Fibroblast of skin of left biceps (primary cell): ENCODE measurements around the gene MAPKAP1.

Source experiments
- DNase-seq, 2 experiments: peaks; one replicate each; pipeline ENCODE4 v3.0.0-alpha.2; 2013; ENCODE audit warnings: low read depth in 2 of 2

Gene MAPKAP1

DNA sequence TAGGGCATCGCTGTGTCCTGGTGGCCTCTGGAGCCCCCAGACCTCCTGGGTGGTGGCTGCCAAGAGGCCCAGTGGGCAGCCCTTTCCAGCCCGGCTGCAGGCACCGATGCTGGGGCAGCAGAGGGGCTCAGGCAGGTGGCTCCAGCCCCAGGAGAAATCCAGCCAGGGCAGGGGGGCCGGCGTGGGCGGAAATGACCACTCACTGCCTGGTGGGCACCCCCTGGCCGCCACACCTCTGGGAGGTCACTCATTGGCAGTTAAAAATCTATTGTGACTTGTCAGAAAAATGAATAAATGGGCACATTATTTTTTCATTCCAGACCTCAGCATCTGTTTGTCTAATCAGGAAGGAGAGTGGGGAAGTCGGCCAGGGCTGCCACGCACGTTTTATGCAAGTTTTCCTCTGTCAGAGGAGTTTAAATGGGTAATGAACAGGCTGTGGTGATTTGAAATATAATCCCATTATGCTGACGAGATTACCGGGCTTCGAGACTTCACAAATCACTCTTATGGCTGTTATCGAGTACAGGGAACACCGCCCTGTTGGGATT, 273.5 kb downstream of the MAPKAP1 start:
- no peak for DNase-seq

DNA sequence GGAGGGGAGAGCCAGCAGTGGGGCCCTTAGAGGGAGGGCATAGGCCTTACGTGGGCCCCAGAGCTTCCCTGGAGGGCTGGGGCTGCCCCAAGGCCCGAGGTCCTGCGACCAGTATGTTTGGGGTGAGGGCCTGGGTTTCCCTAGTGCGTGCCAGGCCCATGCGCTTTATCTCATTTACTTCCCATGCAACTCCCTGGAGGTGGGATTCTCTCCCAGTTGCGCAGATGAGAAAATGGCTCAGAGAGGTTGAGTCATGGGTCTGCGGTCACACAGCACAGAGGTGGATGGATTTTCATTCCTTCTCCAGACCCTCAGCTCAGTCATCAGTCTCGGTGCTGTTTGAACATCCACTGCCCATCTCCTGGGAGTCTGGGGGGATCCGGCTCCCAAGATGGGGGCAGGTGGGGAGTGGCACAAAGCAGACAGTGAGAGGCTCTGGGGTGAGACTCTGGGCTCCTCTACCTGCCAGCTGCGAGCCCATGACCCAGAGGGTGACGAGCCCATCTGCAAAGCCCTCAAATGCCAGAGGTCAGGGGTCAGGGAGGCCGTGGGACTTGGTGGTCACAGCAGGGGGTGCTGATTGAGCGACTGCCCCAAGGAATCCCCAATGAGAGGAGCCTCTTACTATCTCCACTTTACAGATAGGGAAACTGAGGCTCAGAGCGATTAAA, 274.2 kb downstream of the MAPKAP1 start:
- no peak for DNase-seq

DNA sequence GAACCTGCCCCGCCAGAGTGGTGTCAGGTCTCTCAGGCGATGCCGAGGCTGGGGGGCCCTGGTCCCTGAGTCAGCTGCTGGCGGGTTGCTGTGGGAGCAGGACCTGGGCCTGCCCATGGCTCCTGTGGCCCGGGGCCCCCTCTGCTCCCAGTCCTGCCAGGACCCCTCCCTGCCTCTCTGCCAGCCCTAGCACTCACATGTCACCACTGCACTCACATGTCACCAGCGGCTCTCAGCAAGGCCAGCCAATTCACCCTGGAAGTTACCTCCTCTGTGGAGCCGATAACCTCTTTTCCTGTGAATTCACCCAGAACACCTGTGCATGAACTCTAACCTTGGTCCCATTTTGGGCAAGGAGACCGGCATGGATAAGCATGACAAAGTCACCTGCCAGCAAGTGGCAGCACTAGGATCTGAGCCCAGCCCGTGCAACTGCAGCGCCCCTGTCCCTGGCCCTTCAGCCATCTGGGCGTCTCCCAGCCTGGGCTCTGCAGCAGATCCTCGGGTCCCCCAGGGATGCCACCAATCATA, 275.2 kb downstream of the MAPKAP1 start:
- DNase-seq: no peak

DNA sequence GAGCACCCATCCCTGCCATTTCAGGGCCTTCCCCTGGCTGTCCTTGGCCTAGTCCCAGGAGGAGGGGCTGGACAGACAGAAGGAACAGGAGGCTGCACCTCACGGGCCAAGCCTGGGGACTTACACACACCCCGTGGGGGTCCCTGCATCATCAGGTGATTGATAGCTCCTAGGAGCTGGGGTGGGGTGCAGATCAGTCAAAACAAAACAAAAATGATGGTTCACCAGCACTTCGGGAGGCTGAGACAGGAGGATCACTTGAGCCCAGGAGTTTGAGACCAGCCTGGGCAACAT, 276.0 kb downstream of the MAPKAP1 start:
- DNase-seq: no peak

DNA sequence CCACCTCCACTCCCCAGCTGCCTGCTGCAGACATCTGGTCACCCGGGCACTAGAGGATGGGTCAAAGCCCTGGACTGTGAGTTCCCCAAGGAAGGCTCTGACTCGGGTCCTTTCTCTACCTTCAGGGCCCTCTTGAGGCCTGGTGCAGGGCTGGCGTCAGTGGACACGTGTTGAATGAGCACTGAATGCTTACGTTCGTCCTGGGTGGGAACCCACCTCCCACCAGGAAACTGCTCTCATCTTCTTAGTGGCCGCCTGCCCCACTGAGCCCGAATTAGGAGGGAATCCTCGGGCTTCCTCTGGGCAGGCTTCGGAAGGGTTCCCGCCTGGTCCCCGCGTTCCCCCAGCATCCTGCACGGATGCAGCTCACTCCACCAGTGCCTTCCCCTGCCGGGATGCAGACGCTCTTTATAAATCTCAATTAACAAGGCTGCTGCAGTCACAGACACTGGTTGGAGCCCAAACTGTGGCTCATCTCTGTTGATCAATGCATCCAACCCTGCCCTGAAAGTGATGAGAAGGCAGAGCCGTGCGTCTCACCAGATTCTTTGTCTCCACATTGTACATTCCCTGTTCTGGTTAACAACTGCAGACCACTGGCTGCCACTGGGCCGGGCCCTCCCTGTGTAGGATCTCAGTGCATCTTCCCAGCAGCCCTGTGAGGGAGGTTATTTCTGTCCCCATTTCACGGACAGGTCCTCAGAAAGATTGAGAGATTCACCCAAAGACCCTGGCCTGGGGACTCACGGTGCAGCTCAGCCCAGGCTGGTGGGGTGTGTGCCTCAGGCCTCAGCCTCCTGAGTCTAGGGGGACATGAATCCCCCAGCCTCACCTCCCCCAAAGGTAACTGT, 276.6 kb downstream of the MAPKAP1 start:
- DNase-seq: no peak

DNA sequence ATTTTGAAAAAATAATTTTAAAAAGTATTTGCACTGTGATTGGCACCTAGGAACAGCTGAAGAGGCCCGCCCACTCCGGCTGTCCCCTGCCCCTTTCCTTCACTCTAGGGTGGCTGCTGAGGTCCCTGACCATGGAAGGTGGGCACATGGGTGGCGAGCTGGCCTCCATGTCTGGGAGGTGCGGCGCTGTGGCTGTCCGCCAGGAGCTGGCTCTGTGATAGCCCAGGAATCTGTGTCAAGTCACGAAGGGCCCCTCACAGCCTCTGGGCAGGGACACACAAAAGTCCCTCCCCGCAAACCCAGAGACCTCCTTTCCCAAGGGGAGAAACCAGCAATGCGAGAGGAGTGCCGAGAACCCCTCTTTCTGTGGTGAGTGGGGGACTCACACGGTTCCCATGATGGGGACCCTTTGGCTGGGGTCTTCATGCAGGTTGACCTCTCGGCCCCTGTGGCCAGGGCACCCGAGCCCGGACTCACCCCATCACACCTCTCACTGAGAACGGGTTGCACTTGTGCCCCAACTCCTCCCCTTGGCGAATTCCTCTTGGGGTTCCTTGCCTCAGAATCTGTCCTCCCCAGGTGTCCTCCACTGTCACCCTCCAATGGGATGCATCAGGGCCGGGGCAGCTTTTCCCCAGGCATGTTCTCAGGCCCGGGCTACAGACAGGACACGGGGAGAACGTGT, 277.4 kb downstream of the MAPKAP1 start:
- DNase-seq: no peak

DNA sequence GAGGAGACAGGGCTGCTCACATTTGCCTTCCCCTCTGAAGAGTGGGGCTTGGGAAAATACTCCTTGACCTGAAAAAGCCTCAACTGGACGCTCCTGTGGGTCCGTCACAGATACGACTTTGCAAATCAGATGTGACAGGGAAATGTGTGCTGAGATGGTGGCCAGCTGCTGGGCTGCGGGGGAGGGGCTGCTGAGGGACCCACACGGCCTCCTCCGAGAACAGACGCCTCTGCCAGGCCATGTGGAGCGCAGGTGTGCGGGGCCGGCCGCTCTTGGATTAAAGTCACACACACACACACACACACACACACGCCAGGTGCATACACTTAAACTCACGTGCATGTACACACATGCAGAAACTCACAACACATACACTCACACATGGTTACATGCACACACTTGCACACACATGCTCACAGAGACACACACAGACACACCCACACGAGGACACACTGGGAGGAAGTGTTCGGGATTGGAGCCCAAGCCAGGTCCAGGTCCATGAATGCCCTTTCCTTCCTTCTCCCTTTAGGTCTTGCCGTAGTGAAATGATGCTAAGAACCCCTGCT, 278.0 kb downstream of the MAPKAP1 start:
- DNase-seq: no peak

DNA sequence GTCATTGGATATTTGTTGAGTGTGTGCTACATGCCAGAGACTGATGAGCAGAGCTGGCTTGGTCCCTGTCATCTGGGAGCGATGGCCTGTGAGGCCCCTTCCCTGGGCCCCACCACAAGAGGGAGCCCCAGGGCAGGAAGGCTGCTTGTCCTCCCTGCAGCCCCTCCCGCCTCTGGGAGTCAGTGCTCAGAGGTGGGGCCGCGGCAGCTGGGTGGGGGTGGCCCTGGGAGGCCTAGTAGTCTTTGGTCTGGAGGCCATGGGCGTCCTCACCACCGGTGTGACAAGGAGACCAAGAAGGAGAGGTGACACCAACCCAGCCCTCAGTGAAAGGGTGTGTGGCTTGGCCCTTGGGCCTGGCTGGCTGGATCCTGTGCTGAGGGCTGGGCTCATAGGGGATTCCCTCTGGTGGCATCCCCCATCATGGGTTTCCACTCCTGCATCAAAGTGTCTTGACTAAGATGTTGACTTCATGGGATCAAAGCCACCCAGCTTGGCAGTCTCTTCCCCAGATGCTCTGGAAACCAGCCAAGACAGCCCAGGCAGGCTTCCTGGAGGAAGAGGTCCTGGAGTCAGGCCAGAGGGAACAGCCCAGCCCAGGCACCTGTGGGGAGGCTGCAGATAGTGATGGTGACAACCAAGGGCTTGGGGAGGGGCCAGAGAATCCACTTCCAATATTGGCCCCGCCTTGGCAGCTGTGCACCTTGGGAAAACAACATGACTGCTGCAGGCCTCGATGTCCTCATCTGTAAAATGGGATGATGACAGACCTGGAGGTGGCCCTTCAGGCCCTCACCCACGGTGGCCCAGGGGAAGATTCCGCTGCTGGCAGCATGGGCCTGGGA, 278.7 kb downstream of the MAPKAP1 start:
- DNase-seq: no peak

DNA sequence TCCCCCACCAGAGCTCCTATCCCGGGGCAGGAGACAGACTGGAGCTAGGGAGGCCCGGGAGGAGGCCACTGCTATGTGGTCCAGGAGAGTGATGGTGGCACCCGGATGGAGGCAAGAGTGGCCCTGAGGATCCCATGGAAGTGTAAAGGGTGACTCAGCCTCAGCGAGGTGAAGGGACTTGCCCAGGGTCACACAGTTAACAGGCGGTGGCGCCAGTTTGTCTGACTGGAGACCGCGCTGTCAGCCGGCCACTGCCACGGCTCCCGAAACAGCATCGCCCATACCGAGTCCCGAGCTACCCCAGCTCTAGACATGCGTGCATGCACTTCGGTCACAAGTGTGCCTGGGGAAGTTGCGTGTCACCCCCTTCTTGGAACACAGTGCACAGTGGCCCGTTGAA, 279.5 kb downstream of the MAPKAP1 start:
- no peak for DNase-seq

DNA sequence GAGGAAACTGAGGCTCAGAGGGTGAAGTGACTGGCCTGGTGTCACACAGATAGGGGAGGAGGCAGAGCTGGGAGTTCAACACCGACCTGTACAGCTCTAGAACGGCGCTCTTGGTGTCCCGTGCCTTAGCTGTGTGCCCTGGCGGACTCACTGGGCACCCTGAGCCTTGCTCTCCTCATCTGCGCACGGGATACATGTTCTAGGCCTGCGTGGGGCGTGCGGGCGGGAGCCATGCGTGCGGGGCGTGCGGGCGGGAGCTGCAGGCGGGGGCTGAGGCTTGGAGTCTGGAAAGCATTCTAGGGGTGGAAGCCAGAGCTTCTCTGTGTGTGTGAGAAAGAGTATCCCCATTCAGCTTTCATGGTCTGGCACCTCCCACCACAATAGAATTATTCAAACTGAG, 280.1 kb downstream of the MAPKAP1 start:
- no peak for DNase-seq

DNA sequence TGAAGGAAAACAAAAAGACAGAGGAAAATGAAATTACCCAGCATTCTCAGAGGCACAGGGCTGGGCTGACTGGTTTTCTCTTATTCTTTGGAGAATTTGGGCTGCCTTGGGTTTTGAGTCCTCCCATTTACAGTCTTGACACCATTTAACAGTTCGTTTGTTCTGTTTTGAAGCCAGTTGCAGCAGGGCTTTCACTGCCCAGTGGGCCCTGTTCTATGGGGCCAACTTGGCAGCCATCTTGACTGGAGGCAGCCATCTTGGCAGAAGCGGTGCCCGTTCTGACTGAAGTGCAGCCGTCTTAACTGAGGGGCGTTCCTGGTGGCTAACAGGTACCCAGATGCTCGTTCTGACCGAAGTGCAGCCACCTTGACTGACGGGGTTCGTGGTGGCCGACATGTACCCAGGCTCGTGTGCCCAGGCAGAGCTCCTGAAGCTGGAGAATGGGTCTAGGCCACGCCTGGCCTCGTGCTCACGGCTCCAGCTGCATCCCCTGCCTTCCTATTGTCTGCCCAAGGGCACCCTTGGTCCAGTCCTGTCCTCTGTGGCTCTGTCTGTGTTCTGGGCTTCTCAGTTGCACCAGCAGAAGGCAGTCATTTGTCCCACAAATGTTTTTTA, 281.0 kb downstream of the MAPKAP1 start:
- DNase-seq: no peak

DNA sequence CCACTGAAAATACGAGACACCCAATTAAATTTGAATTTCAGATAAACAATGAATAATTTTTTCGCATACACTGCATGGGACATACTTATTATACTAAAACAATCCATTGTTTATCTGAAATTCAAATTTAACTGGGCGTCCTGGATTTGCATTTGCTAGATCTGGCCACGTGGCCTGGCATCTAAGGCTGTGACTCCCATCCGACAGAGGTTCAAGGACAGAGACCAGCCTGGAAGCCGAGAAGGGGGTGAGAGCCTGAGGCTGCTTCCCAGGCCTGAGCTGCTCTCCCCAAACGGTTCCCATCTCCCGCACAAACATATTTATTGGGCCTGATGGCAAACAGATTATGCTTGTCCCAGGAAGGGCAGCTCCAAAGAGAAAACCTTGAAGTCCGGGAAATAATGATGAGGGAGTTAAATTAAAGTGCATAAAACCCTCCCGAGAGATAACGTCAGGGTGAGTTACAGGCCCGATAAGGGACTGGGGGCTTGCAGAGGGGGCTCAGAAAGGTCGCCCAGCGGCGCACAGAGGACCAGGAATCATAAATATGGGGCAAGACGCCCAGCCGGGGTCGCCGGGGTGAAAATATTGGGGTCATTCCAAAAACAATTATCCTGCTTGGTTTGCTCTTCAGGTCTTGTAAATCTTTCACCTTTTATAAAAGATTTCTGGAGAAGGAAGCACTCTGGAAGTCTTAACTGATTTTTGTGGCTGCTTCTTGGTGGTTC, 281.7 kb downstream of the MAPKAP1 start:
- DNase-seq: no peak

DNA sequence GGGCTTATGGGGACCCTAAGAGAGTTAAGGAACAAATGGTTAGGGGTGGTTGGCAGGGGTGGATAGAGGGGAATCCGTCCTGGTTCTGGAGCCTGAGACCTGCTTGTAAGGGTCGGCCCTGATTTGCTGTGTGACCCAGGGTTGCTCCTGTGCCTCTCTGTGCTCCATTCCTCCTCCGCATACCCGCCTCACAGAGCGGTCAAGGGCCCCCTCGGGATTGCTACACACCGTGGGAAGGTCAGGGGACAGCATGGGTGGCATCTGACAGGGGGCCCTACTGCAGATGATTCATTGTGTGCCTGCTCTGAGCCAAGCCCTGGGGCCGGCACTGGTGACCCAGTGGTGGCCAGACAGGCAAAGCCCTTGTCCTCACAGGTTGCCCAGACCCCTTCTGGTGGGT, 283.0 kb downstream of the MAPKAP1 start:
- DNase-seq: no peak

DNA sequence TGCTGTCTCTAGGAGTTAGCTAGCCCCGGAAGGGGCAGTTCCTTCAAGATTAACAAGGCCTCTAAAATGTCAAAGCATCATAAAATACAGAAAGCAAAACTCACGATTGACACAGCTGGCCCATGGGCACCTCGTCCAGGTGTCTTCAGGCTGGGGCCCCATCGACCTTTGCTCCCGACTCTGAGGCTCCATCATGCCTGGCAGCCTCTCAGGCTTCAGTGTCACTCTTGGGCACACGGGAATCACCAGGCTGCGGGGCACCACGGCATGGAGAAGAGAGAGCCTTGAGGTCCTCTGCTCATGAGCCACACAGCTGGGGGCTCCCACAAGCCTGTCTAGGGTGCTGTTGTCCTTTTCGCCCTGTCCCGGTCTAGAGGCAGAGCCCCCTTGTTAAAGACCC, 284.2 kb downstream of the MAPKAP1 start:
- no peak for DNase-seq

DNA sequence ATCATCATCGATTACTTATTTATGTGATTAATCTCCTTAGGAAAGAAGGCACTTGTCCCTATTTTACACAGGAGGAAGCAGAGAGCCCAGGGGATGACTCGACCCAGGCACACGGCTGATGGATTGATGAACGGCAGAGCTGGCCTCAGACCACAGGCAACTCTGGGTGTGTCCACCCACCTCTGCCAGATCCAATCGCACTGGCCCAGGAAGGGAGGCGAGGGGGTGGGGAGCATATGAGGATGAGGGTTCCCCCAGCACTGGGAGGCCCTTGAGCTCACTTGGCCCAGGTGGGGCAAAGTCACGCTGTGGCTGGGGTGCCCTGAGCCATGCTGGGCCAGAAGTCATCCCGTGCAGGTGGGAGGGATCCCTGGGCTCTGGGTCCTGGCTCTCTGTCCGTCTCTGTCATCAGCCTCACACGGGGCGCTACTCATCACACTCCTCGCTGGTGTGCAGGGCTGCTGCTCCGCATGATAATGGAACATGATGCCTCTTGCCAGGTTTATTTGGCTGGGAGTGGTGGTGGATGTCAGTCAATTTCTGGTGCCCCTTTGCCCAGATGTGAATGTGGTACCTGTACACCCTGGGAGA, 285.3 kb downstream of the MAPKAP1 start:
- DNase-seq: no peak

DNA sequence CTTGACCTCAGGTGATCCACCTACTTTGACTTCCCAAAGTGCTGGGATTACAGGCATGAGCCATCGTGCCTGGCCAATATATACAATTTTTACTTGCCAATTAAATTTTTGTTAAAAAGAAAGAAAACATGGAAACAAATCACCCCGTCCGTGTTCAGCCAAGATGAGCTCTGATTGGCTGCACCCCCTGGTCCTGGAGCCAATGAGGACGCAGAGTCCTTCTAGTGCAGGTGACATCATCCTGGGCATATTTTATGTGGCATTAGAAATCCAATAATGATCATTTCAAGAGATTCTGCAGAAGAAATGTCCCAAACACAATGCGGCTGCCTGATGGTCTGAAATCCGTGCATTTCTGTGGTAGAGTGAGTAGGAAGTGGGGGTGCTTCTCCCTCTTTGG, 285.8 kb downstream of the MAPKAP1 start:
- DNase-seq: no peak

DNA sequence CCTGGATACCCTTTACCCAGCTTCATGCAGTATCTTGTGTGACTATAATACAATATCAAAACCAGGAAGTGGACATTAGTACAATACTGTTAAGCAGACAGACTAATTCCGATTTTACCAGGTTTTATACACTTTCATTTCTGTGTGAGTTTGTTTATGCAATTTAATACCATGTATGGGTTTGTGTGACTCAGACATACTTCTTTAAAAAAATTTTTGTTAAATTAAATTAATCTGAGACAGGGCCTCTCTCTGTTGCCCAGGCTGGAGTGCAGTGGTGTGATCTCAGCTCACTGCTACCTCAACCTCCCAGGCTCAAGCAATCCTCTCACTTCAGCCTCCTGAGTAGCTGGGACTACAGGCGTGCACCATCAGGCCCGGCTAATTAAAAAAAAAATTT, 288.6 kb downstream of the MAPKAP1 start:
- DNase-seq: no peak

DNA sequence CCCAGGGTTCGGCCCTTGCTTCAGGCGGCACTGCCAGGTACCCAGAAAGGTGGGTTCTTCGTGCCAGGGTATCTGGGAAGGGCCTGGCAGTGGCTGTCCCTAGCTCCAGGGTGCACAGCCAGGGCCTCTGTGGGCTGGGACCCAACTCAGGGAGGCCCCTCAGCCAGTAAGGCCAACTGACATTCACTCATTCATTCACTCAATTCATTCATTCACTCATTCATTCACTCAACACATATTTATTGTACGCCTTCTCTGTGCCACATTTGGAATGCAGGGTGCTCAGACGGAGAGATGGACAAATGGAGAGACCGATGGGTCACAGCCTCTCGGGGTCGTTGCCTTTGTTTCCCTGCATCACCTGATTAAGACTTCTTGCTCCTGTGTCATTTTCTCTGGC, 290.5 kb downstream of the MAPKAP1 start:
- no peak for DNase-seq

DNA sequence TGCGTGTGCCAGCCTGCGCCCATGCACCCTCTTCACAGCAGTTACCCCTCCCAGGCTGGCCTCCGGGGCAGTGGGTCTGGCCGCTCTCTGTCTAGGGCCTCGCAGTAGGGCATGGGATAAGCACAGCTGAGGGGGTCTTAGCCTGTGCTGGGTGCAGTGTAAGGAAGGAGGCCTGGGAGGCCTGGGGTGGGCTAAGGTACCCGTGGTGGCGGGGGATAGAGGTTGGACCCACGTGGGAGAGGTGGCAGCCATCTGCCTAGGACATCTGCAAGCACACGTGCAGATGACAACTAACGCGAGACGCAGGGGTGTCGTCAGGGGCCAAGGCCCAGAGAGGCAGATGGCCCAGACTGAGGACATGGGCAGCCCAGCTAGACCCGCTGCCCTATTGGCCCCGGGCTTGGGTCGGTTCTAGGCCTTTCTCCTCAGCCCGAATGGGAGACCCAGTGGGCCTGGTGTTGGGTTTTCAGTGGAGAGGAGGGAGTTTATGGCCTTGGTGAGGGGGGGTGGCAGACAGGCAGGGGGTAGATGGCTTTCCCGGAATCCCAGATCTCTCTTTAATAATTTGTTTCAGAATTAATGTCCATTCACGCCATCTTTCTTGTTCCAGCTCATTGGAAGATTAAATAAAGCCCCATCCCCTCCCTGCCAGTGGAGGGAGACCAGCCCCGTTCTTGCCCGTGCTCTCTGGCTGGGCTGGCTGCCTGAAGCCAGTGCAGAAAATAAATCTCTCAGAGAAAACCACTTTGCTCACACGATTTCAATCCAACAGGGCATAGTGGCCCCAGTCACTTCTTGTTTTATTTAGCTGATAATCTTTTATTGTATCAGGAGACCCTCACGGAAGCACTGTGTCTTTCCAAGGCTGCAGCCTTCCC, 291.2 kb downstream of the MAPKAP1 start:
- DNase-seq: no peak
